Brain microvascular endothelial cell (primary cell): ENCODE results near the gene NKX1-2.

ENCODE experiments used
- DNase-seq: peaks from one replicate; pipeline ENCODE4 v3.0.0-alpha.2; 2020
- H3K27ac ChIP-seq: fragments of 250-450 bp; sonication (Bioruptor Pico); 2 replicates; pipeline ENCODE4 v1.5.1; 2020; ENCODE audit warnings: mild to moderate bottlenecking, moderate library complexity
- H3K27me3 ChIP-seq: fragments of 250-450 bp; sonication (Bioruptor Pico); replicated peaks from 2 replicates; pipeline ENCODE4 v1.5.1; 2020; ENCODE audit warnings: mild to moderate bottlenecking
- H3K36me3 ChIP-seq: fragments of 250-450 bp; sonication (Bioruptor Pico); replicated peaks from 2 replicates; pipeline ENCODE4 v1.5.1; 2020; ENCODE audit warnings: mild to moderate bottlenecking
- H3K4me3 ChIP-seq: 2 replicates; pipeline ENCODE4 v1.5.1; 2011; ENCODE audit warnings: low read depth, mild to moderate bottlenecking, control low read depth, low read length, moderate library complexity
- CTCF ChIP-seq: IDR thresholded peaks from 2 replicates; pipeline ENCODE4 v1.5.1; 2011; ENCODE audit warnings: low read depth, mild to moderate bottlenecking, moderate library complexity, low read length, control low read depth, inconsistent platforms; ENCODE audit errors: missing control alignments
- in situ Hi-C: cut with HindIII; loops from 2 replicates; pipeline ENCODE4 v1.10.0; 2017; ENCODE audit warnings: low sequenced_read_pairs, low pct_ligation_motif_present

The NKX1-2 gene

DNA sequence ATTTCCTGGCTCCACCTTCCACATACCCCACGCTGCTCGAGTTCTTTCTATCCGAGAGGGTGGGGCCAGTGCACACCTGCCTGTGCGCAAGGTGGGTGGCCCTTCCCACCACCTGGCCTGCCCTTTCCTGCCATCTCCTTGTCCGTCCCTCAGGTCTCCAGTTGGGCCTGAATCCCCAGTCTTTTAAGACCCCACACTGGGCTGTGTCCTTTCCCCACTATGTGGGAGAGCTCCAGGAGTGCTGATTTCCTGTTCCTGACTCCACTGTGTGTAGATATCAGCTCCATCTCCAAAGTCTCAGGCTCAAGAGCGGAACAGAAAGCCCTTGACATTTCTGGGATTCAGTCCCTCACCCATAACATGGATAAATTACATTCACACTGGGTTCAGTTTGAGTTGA lies 31.9 kb upstream of the NKX1-2 start:
- H3K36me3 ChIP-seq: no peaks in the 10 kb centered on the region
- no peaks in the 10 kb centered on the region for H3K27me3 ChIP-seq
- in situ Hi-C loops: no loop called here
- no peak for TF ChIP-seq CTCF
- no peak overlapping the region for H3K27ac ChIP-seq
- DNase-seq: no peak
- H3K4me3 ChIP-seq: no peak overlapping the region

- no peak overlapping the region for H3K4me3 ChIP-seq
- in situ Hi-C loops: no loop called here
- no peaks in the 10 kb centered on the region for H3K36me3 ChIP-seq
- H3K27me3 ChIP-seq: no peaks in the 10 kb centered on the region
- DNase-seq: no peak
- TF ChIP-seq CTCF: no peak
- no peak overlapping the region for H3K27ac ChIP-seq
Measured at GRCh38 chr10:124480860-124481259, 31.0 kb upstream of the NKX1-2 start.

- H3K4me3 ChIP-seq: no peak overlapping the region
- H3K36me3 ChIP-seq: no peaks in the 10 kb centered on the region
- H3K27me3 ChIP-seq: no peaks in the 10 kb centered on the region
- no peak for DNase-seq
- TF ChIP-seq CTCF: no peak
- in situ Hi-C loops: no loop called here
- no peak overlapping the region for H3K27ac ChIP-seq
Measured at GRCh38 chr10:124478515-124478914, 28.7 kb upstream of the NKX1-2 start.

DNA sequence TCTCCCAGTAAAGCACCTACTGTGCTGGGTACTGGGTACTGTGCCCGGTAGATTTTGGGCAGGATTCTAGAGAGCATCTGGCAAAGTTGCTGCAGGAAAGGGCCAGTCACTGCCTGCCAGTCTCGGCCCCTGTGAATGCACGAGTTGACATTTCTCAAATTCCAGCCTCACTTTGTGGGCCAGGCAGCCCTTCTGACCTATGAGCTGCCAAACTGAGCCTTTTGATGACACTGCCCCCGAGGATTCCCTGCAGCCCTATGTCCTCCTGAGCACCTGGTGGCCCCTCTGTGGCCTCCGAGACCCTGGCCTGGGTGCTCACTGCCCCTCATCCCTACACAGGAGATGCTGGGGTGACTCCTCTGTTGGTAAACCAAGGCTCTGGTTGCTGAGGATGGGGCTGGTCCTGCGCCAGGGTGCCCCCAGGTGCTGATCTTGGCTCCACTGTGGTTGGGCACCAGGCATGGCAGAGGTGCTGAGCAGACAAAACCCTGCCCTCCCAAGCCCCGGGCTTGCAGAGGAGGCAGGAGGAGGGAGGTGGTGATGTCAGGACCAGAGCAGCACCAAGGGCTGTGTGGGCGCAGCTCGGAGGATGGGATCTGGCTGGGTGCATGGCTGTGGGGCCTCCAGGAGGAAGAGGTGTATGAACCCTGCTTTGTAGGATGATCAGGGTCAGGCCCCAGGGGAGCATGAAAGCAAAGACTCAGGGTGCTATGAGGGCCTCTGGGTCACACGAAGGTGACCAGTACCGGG lies 28.0 kb upstream of the NKX1-2 start:
- no peak overlapping the region for H3K4me3 ChIP-seq
- no peak for DNase-seq
- no peak for TF ChIP-seq CTCF
- no peaks in the 10 kb centered on the region for H3K27me3 ChIP-seq
- no peak overlapping the region for H3K27ac ChIP-seq
- in situ Hi-C loops: no loop called here
- H3K36me3 ChIP-seq: no peaks in the 10 kb centered on the region

DNA sequence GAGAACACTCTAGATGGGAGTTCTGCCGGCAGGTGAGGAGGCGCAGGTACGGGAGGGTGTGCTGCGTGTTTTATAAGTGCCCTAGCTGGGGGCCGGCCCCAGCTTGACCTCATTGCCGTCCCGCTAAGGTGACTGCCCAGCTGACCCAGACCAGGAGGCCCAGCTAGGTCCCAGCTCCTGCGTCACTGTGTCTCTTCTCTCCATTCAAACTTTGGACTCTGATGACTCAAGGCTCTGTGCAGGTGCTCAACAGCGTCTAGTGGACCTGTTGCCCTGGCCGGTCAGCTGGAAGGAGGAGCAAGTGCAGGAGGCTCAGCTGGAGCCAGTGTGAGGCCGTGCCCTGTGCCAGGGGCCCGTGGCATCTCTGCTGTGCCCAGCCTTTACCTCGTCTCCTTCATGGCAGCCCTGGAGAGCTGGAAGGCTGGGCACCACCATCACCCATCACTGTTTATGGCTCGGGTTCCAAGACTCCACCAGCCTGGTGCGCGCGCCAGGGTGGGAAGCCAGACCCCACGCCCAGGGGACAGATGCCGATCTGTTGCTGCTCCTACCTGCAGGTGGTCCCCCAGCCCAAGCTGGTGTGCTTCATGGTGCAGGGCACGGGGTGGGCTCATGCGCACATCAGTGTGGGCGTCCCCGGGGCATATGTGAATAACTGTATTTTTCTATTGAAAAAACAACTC lies 26.3 kb upstream of the NKX1-2 start:
- Histone ChIP-seq H3K27me3 (no peaks in the 10 kb centered on the region), H3K4me3 (no peak overlapping the region)
- in situ Hi-C loops: no loop called here

More for the DNA sequence above, 26.3 kb upstream of the NKX1-2 start:
- Histone ChIP-seq H3K36me3 (no peaks in the 10 kb centered on the region), H3K27ac (no peak overlapping the region)
- TF ChIP-seq CTCF: no peak
- no peak for DNase-seq
